ENCODE results near the gene PLCB3. TPM values are rescaled to one million over a fixed set of nuclear protein-coding genes. Genes with fewer than 3 reads are reported as not detected.

Gene PLCB3
- total and polyA plus RNA-seq, 9 donors, result 9.9 to 17.6 (median 12.9) TPM

- Histone ChIP-seq H3K27me3 (ENCODE audit: control insufficient read depth, insufficient read depth, low read length) (no peaks in the 10 kb centered on the region), H3K4me1 (ENCODE audit: control insufficient read depth, insufficient read depth, low read length) (peaks cover 8% of the 10 kb centered on the region), H3K36me3 (ENCODE audit: control insufficient read depth, insufficient read depth, low read length) (peaks cover 53% of the 10 kb centered on the region), H3K27ac (ENCODE audit: low read length) (no peak overlapping the region), H3K4me3 (ENCODE audit: low read length) (no peak overlapping the region), H3K9me3 (replicated peaks; ENCODE audit: control insufficient read depth, low read depth, low read length) (no peaks in the 10 kb centered on the region)
- WGBS (ENCODE audit: insufficient coverage), result 88% methylated on average over 13 of the region's 17 CpGs
- no peak for DNase-seq
These were observed 25.5 kb downstream of the PLCB3 start for GRCh38 chr11:64276653-64277431.

- Histone ChIP-seq H3K27me3 (ENCODE audit: control insufficient read depth, insufficient read depth, low read length) (no peaks in the 10 kb centered on the region), H3K4me1 (ENCODE audit: control insufficient read depth, insufficient read depth, low read length) (peaks cover 9% of the 10 kb centered on the region), H3K4me3 (ENCODE audit: low read length) (no peak overlapping the region), H3K9me3 (replicated peaks; ENCODE audit: control insufficient read depth, low read depth, low read length) (no peaks in the 10 kb centered on the region), H3K27ac (ENCODE audit: low read length) (no peak overlapping the region), H3K36me3 (ENCODE audit: control insufficient read depth, insufficient read depth, low read length) (peaks cover 61% of the 10 kb centered on the region)
- WGBS (ENCODE audit: insufficient coverage), result 87% methylated on average over 5 of the region's 8 CpGs
- DNase-seq, result no peak
These were observed 27.4 kb downstream of the PLCB3 start for GRCh38 chr11:64278576-64279190.

DNA sequence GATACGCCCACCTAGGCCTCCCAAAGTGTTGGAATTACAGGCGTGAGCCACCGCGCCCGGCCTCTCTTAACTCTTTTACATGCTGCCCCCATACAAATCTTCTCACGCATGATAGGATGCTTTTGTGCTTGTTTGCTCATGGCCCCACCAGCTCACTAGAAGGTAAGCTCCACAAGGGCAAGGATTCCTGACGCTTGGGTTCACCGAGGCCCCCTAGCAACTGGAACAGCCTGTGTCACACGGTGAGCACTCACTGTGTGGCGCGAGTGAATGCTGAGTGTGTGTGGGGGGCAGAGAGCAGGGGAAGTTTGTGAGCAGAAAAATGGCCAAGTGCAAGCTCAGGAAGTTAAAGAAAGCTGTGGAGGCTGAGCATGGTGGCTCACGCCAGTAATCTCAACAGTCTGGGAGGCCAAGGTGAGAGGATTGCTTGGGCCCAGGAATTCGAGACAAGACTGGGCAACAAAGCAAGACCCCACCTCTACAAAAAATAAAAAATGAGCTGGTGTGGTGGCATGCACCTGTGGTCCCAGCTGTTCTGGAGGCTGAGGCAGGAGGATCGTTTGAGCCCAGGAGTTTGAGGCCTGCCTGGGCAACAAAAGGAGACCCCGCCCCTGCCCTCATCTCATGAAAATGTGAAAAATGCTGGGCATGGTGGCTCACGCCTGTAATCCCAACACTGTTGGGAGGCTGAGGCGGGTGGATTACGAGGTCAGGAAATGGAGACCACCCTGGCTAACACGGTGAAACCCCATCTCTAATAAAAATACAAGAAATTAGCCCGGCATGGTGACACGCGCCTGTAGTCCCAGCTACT lies 30.8 kb downstream of the PLCB3 start:
- Histone ChIP-seq H3K36me3 (ENCODE audit: control insufficient read depth, insufficient read depth, low read length) (peaks cover 36% of the 10 kb centered on the region), H3K4me3 (ENCODE audit: low read length) (no peak overlapping the region), H3K27me3 (ENCODE audit: control insufficient read depth, insufficient read depth, low read length) (no peaks in the 10 kb centered on the region), H3K27ac (ENCODE audit: low read length) (no peak overlapping the region), H3K4me1 (ENCODE audit: control insufficient read depth, insufficient read depth, low read length) (peaks cover 32% of the 10 kb centered on the region), H3K9me3 (replicated peaks; ENCODE audit: control insufficient read depth, low read depth, low read length) (no peaks in the 10 kb centered on the region)
- DNase-seq, result no peak
- 98% methylated on average over 12 of the region's 22 CpGs for WGBS (ENCODE audit: insufficient coverage)

GRCh38 chr11:64283092-64283491 lies 31.8 kb downstream of the PLCB3 start:
- Histone ChIP-seq H3K36me3 (ENCODE audit: control insufficient read depth, insufficient read depth, low read length) (peaks cover 31% of the 10 kb centered on the region), H3K4me1 (ENCODE audit: control insufficient read depth, insufficient read depth, low read length) (peaks cover 33% of the 10 kb centered on the region), H3K4me3 (ENCODE audit: low read length) (no peak overlapping the region), H3K27ac (ENCODE audit: low read length) (no peak overlapping the region), H3K27me3 (ENCODE audit: control insufficient read depth, insufficient read depth, low read length) (no peaks in the 10 kb centered on the region), H3K9me3 (replicated peaks; ENCODE audit: control insufficient read depth, low read depth, low read length) (no peaks in the 10 kb centered on the region)
- WGBS (ENCODE audit: insufficient coverage), result 68% methylated on average over 3 of the region's 3 CpGs
- no peak for DNase-seq

DNA sequence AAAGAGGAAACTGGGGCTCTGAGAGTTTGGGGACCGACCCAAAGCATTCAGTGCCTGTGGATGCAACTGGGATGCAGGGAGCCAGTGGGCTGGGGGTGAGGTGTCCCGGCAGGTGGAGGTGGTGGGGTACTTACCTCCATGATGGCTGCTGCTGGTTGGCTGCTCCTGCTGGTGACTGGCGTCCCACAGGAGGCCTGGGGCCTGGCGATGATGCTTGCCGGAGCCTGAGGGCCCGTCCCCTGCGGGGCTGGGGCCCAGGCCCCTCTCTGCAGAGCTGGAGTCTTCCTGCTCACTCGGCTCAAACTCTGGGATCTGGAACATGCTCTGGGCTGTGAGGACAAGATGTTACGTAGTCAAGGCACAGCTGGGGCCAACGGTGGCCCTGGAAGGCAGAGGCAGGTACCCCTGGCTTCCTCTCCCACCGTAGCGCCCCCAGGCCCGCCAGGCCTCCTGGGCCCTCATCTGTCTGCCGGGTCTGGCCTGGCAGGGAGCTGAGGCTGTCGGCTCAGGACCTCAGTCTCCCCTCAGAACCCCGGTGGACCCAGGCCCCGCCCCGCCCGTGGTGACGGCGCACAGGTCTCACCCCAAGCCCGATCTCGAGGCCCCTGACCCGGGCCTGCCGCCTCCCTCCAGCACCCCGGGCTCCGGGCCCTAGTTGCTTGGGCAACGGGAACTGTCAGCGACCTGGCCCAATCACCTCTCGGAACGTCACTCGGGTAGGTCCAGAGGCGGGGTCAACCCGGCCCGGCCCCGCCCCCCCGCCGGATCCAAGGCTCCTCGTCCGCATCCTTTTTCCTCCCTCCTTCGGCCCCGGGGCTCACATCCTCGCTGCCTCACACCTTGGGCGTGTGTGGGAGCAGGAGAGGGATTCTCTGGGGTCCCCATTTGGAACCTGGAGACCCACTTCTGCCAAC lies 33.0 kb downstream of the PLCB3 start, which contains the start of gene BAD:
TSS of gene BAD (minus strand) at position 618 of the 914 bp plus-strand sequence. CDS start at position 321, 297 bp downstream.
- Histone ChIP-seq H3K36me3 (ENCODE audit: control insufficient read depth, insufficient read depth, low read length) (peaks cover 29% of the 10 kb centered on the region), H3K27me3 (ENCODE audit: control insufficient read depth, insufficient read depth, low read length) (peaks cover under 1% of the 10 kb centered on the region), H3K9me3 (replicated peaks; ENCODE audit: control insufficient read depth, low read depth, low read length) (no peaks in the 10 kb centered on the region), H3K4me1 (ENCODE audit: control insufficient read depth, insufficient read depth, low read length) (peaks cover 33% of the 10 kb centered on the region), H3K4me3 (ENCODE audit: low read length) (peak within 1 kb of the TSS; percentile 91), H3K27ac (ENCODE audit: low read length) (peak within 1 kb of the TSS; percentile 96)
- DNase-seq, result peak; percentile 97
- 4% methylated on average over 34 of the region's 44 CpGs for WGBS (ENCODE audit: insufficient coverage)

DNA sequence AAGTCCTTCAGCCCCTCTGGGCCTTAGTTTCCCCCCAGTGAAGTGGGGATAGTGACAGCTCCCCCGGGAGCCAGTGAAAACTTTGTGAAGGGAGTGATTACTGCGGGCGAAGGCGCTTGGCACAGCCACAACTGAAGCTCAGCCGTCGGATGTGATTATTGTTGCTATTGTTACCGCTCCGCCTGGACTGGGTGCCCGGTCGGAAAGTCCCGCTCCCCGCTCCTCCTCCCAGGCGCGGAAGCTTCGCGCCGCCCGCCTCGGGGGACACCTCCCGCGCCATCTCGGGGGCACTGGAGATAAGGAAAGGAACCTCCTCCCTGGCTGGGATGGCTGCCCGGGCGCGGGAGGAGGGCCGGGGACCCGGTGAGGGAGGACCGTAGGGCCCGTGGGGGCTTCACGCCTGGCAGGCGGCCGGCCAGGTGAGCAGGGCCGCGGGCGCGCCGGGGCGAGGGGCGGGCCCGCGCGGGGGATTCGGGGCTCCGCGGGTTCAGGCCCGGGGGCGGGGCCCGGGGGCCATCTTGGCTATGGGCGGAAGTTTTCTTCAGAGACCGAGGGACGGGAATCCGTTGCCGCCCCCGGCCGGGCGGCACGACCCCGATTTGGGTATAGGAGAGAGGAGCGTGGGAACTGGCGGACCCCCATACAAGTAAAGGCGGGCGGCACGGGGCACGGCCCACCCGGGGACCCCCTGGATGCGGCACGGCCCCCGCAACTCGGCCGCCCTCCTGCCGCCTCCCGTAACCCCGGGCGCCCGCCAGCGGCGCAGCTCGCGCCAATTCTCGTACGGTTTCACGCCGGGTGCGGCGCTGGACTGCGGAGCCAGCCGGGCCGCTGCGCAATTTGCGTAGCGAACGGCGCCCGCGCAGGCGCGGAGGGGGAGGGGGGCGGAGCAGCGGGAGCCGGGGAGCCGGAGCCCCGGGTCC lies 33.9 kb downstream of the PLCB3 start, which contains the start of gene GPR137:
TSS of gene GPR137 (plus strand) at position 887 of the 923 bp plus-strand sequence. CDS start 677 bp downstream, outside the sequence.
- H3K4me1 ChIP-seq (ENCODE audit: control insufficient read depth, insufficient read depth, low read length), result peaks cover 33% of the 10 kb centered on the region
- H3K4me3 ChIP-seq (ENCODE audit: low read length), result peak within 1 kb of the TSS; percentile 91
- H3K9me3 ChIP-seq (replicated peaks; ENCODE audit: control insufficient read depth, low read depth, low read length), result no peaks in the 10 kb centered on the region
- H3K27me3 ChIP-seq (ENCODE audit: control insufficient read depth, insufficient read depth, low read length), result peaks cover 9% of the 10 kb centered on the region
- under 1% methylated on average over 74 of the region's 102 CpGs for WGBS (ENCODE audit: insufficient coverage)
- peak within 1 kb of the TSS; percentile 96 for H3K27ac ChIP-seq (ENCODE audit: low read length)
- DNase-seq, result peak; percentile 95
- H3K36me3 ChIP-seq (ENCODE audit: control insufficient read depth, insufficient read depth, low read length), result peaks cover 29% of the 10 kb centered on the region

DNA sequence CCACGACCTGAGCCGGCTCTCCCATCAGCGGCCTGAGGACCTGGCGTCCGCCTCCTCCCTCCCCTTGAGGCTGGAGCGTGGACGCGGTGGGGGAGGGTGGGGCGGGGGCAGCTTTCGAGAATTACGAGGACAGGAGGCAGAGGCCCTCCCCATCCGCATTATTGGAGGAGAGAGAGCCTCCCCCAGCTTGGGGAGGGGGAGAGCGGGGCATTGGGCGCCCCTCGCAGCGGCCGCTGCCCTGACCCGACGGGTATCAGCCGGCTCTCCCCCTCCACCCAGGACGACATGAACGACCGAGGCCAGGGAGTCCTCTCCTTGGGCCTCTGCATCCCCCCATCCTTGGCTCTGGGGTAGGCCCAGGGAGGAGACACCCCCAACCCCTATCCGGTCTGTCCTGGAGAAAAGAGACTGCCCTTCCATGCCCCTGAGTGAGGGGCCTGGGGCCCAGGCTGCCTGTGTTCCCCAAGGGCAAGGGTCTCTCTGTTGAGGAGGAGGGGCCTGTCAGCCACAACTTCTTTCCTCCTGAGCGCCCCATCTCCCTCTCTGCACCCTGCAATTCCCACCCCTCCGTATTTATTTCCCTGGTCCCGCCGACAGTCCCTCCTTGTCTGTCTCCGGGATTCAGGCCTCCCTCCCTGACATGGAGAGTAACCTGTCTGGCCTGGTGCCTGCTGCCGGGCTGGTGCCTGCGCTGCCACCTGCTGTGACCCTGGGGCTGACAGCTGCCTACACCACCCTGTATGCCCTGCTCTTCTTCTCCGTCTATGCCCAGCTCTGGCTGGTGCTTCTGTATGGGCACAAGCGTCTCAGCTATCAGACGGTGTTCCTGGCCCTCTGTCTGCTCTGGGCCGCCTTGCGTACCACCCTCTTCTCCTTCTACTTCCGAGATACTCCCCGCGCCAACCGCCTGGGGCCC lies 34.8 kb downstream of the PLCB3 start:
- peaks cover 28% of the 10 kb centered on the region for H3K36me3 ChIP-seq (ENCODE audit: control insufficient read depth, insufficient read depth, low read length)
- H3K9me3 ChIP-seq (replicated peaks; ENCODE audit: control insufficient read depth, low read depth, low read length), result no peaks in the 10 kb centered on the region
- H3K4me3 ChIP-seq (ENCODE audit: low read length), result peak overlapping the region; percentile 58
- 55% methylated on average over 17 of the region's 40 CpGs for WGBS (ENCODE audit: insufficient coverage)
- H3K27me3 ChIP-seq (ENCODE audit: control insufficient read depth, insufficient read depth, low read length), result peaks cover 18% of the 10 kb centered on the region
- peak; percentile 39 for DNase-seq
- peak overlapping the region; percentile 42 for H3K27ac ChIP-seq (ENCODE audit: low read length)
- H3K4me1 ChIP-seq (ENCODE audit: control insufficient read depth, insufficient read depth, low read length), result peaks cover 34% of the 10 kb centered on the region

DNA sequence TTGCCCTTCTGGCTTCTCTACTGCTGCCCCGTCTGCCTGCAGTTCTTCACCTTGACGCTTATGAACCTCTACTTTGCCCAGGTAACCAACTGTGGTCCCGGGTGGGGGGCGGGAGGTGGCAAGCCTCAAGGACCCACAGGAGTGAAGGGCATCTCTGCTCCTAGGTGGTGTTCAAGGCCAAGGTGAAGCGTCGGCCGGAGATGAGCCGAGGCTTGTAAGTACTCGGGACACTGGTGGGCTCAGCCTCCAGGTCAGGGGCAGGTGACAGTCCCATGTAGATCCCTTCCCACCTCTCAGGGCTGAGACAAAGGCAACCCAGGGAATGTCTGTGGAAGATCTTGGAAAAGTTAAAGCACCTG lies 35.5 kb downstream of the PLCB3 start:
- Histone ChIP-seq H3K27ac (ENCODE audit: low read length) (no peak overlapping the region), H3K9me3 (replicated peaks; ENCODE audit: control insufficient read depth, low read depth, low read length) (no peaks in the 10 kb centered on the region), H3K4me1 (ENCODE audit: control insufficient read depth, insufficient read depth, low read length) (peaks cover 36% of the 10 kb centered on the region), H3K36me3 (ENCODE audit: control insufficient read depth, insufficient read depth, low read length) (peaks cover 24% of the 10 kb centered on the region), H3K27me3 (ENCODE audit: control insufficient read depth, insufficient read depth, low read length) (peaks cover 22% of the 10 kb centered on the region), H3K4me3 (ENCODE audit: low read length) (no peak overlapping the region)
- WGBS (ENCODE audit: insufficient coverage), result 86% methylated on average over 7 of the region's 9 CpGs
- no peak for DNase-seq
